NCI-H2196 (cell line): ENCODE measurements around the gene PFN1.

Experiments used
- DNase-seq: peaks from one replicate; lab custom pipeline; 2025; ENCODE audit not compliant: unreplicated experiment; lab: John Stamatoyannopoulos, UW

The PFN1 gene

DNA sequence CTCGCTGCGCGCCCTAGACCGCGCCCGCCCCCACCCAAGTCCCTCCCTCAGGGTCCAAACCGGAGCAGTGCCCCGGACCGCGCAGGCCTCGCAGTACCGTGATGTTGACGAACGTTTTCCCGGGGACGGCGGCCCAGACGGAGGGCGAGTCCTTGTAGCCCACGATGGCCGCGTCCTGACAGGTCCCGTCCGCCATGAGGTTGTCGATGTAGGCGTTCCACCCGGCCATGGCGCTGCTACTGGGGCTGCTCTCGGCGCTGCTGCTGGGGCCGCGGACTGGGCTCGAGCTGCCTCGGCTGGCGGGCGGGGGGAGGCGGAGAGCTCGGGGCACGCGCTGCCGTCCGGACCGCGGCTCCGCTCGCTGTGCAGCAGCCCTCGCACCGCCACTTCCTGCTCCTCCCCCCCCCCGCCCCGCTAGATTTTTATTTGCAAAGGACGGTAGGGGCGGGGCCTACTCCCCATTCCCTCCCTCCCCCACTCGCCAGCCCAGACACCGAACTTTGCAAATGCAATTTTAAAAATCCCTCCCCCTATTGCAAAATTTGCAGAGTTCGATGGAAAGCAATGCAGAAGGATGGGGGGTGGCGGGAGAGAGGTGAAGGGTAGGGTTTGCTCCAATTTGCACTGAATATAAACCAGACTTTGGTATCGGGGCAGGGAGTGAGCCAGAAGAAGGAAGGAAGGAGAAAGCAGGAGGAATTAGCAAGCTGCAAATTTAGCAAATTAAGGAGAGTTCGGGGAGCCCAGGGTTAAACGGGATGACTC lies at the start of gene PFN1:
TSS of gene PFN1 (minus strand) at position 365 of the 765 bp plus-strand sequence. CDS start at position 229, 136 bp downstream.
- DNase-seq, result peak; percentile 56

DNA sequence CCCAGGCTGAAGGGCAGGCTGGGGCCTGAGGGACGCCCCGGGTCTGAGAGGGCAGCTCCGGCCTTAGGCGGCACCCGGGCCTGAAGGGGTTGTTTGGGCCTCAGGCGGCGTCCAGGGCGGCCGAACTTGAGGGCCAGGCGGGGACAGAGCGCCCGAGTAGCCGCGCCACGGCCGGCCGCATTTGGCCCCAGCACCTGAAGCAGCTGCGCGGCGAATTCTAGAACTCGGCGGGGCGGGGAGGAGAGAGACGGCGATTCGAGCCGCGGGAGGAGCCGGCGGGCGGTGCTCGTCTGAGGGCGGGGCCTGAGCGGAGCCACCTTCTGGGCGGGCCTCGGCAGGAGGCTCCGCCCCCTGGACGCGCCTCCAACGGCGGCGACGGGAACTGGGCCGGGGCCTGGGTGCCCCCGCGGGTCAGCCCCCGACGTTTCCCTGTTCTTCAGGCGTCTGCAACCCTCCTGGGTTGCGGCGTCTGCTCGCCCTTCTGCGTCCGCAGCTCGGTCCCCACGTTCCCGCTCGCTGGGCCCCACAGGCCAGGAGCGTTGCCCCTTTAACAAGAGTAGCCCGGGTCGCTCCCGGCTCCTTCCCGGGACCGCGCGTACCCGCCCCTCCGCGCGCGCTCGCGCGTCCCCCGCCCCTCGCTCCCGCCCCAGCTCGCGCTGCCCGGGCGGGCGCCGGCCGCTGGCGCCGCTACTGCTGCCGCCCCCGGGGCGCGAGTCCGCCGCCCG lies 49.1 kb upstream of the PFN1 start, which contains the start of the genes INCA1 and KIF1C:
TSS of gene INCA1 (minus strand) at position 221 of the 725 bp plus-strand sequence. CDS start 3,085 bp downstream, outside the sequence.
TSS of gene KIF1C (plus strand) at position 649 of the 725 bp plus-strand sequence. CDS start 2,297 bp downstream, outside the sequence.
- DNase-seq, result peak; percentile 84

DNA sequence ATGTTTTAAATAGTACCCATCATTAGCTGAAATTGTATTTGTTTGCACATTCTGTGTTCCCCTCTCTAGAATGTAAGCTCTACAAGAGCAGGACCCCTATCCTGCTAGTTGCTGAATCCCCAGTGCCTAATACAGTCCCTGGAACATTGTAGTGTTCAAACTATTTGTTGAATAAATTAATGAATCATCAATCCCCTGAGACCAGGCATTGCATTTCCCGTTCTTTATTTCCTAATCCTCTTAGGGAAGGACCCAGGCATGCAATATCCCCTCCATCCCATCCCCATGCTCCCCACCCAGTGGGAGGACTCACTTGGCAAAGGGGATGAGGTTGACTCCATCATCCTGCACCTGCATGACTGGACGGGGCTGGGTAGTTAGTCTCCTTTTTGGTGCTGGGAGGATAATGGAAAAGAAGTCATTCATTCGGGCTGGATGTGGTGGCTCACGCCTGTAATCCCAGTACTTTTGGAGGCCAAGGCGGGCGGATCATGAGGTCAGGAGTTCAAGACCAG lies 45.8 kb upstream of the PFN1 start:
- no peak for DNase-seq

DNA sequence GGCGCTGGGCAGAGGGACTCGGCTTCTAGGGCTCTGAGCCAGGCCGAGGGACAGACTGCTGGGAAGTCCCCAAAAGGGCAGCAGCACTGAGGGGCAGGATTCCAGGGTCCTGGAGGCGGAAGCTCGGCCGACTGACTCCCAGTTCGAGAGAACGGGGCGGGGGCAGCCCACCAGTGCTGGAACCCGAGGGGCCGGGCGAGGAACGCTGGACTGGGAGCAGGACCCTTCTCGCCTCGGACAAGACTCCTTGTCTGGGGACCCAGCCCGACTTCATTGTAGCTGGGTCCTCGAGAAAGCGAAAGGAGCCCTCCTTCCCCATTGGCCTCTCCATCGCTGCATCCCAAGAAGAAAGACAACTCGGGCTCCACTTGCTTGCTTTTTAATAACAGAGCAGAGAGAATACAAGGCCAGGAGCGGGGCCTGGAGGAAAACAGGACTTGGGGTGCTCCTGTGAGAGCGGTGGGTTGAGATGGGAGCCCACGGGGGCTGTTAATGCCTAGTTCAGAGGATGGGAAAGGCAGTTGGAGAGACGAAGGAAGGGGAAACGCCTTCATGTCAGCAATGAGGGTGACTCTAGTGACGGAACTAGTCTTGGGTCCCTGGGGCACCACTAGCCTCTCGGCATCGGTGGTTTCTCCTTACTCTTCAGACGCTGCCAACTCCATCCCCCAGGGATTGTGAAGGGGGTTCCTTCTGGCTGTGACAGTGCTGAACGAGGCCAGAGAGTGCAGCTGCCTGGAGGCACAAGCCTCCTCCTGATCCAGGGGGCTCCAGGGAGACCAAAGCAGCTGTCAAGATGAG lies 39.6 kb upstream of the PFN1 start:
- no peak for DNase-seq

DNA sequence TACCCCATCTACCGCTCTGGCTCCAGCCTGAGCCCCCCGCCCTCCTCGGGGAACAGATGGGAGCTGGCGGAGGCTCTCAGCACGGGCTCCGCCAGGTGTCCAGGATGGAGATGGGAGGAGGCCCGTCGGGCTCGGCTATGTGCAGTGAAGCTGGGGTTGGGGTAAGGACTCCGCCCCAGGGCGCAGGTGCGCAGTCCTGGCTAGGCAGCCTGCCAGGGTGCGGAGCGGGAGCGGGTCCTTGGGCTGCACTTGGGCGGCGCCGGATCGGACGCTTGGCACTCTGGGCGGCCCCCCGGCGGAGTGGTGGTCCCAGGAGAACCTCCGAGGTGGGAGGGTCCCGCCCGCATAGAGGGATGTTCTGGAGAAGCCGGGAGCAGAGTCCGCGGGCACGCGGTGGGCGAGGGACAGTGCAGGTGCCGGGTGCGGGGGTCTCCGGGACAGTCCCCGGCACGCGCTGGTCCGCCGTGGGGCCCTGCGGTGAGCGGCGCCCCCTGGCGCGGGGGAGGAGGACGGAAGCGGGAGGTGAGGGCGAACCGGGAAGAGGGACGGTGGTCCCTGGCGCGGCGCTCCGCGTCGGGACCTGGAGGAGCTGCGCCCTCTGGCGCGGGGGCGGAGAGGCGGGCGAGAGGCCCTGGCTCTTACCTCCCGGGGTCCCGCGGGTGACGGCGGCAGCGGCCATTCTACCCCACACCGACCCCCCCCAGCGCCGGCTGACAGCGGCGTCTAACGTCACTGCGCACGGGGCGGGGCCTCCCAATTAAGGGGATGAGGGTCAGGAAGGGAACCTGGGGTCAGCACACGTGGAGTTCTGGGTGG lies 38.8 kb upstream of the PFN1 start, which contains the start of gene CAMTA2:
TSS of gene CAMTA2 (minus strand) at position 725 of the 816 bp plus-strand sequence. CDS start 1,453 bp downstream, outside the sequence.
- DNase-seq, result peak; percentile 46

DNA sequence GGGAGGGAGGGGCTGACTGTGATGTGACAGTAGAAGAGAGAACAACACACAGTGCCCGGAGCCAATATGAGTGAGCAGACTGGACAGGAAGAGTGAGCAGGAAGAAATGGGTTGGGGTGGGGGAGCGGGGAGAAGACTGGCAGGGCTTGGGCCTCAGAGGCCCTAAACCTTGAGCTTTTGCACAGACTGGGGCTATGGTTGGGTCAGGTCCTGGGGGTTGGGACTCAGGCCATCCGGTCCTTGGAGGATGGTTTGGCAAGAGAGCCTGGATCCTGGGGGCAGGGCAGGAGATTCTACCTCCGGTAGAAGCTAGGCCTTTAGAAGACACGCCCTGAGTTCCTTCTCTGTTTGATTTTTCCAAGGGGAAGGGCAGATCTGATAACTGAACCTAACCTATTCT lies 38.1 kb upstream of the PFN1 start:
- DNase-seq, result no peak

DNA sequence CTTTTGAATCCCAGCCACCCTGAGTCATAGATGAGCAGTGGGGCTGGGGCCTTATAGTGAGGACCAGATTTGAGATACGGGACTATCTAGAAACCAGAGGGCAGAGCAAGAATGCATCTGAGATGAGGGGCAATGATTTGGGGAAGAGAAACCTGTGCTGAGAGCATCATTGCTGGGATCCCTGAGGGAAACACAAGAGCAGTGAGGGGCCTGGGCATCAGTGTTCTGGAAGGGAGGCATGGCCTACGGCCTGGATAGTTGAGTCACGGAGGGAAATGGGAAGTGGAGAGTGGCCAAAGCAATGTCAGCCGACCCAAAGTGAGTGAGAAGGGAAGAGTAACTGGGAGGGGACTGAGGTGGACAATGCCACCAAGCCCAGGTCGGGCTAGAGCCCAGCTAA lies 34.0 kb upstream of the PFN1 start:
- no peak for DNase-seq

DNA sequence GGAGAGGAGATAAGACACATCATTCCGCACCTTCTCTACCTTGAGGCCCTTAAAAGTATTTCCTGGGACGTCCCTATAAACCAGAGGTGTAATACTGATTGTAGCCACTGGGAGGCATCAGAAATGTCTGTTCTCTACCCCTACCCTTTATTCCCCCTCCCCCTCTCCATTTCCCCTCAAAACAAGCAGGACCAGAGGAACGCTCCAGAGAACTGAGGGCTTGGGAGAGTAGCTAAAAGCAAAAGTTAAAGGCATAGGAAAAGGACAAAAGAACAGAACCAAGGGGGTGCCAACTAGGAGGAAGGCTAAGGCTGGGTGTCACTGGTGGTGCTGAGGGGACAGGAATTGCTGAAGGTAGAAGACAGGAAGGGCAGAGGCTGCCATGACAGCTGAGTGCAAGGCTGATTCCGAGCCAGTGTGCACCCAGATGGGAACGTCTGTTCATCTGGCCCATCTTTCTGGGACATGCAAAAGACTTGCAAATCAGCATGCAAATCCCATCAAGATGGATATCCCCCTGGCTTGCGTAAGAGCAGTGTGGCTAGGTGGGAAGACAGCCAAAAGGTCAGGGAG lies 32.4 kb upstream of the PFN1 start:
- peak; percentile 10 for DNase-seq

DNA sequence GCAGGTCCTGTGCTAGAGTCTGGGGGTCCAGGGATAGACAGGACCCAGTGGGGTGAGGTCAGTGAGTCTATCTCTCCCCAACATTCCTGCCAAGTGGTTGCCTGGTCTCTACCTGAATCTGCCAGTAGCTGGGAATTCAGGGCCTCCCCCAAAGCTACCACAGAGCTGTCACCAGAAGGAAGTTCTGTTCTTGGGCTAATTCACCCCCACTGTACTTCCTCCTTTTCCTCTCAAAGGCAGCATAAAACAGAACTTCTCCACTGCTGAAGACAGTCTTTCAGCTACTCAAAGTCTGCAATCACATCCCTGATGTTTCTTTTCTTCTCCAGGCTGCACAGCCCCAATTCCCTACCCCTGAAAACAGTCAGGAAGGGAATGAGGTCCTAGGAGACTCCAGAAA lies 30.4 kb upstream of the PFN1 start:
- DNase-seq, result no peak

DNA sequence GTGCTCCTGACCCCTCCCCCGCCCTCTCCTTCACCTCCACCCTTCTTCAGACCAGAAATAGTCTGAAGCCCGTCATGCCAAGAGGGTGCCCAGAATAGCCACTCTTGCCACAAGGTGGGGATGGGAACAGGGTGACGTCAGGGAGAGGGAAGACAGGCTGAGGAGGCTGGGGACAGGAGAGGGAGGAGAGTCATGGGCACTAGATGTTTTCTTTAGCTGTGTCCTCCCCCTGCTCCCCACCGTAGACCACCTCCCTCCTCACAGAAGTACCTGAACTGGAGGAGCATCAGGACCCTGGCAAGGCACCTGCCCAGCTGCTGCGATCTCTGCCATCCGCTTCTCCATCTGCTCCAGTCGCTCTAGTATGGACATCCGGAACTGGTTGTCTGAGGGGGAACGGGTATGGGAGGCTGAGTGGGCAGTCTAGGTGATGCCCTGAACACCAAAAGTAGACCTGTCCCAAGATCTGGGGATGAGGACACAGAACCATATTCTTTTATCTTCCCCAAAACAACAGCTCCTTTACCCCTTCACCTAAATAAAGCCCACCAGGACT lies 25.9 kb upstream of the PFN1 start:
- no peak for DNase-seq

DNA sequence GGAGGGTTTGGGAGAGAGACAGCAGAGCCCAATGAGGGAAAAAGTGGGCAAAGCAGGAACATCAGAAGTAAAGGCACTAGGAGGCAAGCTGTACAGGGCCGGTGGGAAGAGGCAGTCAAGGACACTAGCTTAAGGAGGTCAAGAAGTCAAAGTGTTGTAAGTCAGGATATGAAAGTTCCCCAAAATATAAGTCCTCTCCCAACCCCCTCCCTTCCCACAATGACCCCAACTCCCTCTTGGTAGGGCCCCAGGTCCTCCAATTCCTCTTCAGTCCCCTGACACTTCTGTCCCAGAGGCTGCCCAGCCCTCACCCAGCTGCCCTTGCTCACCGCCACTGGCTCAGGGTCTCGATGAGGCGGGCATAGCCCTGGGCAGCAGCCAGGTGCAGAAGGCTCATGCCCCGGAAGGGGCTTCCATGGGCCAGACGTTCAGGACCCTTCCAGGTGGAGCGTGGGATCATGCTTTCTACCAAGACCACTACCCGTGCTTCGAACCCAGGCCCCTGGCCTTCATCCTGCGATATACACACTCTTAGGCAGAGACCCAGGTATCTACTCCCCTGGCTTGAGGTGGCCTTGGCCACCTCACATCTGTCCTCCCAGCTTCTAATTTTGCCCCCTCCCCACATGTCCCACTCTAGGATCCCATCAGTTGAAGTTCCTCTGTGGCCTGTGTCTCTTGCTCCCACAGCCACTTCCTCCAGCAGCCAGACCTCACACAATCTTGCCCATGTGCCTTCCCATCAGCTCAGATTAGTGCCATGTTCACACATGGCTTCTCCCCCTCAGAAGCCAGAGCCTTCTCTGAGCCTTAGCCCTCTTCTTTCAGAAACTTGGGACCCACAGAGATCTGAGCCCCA lies 25.2 kb upstream of the PFN1 start:
- DNase-seq, result no peak

DNA sequence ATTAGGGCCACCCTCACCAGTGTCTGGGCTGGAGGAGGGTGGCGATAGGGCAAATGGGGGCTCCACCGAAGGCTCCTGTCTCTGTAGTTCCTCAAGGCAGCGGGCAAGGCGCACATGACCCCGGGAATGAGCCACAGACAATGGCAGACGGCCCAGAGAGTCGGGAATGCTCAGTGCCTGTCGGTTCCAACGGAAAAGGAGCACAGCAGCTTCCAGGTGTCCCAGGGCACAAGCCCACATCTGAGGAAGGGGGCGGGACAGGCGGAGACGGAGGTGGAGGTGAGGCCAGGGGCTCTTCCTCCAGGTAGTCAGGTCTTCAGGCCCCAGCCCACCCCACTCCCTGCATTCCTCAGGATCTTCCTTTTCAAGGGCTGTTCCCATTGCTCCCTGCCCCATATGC lies 24.4 kb upstream of the PFN1 start:
- no peak for DNase-seq

DNA sequence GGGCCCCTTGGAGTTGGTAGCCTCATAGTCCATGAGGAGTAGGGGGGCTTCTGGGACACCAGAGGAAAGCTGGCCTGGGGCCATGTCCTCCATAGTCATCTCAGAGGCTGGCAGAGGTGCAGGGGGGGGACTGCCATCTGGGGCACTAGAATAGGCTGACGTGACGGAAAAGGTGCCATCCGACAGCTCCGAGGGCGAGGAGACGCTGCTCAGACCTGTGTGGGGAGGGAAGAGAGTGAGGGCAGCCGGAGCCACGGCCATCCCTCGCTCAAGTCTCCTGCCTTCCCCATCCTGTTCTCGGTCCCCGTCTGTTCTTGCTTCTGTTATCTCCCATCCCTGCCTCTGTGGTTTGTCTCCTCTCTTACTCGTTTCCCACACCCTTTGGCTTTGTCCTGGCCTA lies 24.0 kb upstream of the PFN1 start:
- no peak for DNase-seq

DNA sequence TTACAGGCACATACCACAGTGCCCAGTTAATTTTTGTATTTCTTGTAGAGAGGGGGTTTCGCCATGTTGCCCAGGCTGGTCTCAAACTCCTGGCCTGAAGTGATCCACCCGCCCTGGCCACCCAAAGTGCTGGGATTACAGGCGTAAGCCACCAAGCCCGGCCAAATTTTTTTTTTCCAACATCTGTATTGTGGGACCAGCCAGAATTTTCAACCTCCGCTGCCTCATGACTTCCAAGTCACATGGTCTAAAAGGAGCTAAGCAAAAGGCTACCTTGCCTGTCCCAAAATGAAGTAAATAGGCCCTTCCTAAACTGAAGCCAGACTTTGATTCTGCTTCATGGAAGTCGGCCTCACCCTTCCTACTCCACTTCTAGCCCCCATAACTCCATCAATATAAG lies 23.5 kb upstream of the PFN1 start:
- no peak for DNase-seq

DNA sequence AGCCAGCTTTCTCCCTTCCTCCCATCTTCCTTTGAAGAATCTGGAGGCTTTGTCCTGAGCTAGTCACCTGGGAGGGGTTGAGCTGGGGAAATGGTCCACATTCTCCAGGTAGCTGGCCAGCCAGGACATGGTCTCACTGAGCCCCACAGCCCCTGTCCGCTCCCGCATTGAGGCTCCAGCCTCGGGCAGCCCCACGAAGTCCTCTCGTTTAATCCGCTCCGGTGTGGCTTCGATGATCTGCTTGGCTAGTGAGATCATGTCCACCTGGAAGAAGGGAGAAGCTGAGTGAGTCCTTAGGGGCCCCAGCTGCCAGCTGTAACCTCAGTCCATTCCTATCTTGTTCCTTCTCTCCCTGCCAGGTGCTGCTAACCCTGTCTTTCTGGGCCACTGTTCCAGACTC lies 21.9 kb upstream of the PFN1 start:
- no peak for DNase-seq

DNA sequence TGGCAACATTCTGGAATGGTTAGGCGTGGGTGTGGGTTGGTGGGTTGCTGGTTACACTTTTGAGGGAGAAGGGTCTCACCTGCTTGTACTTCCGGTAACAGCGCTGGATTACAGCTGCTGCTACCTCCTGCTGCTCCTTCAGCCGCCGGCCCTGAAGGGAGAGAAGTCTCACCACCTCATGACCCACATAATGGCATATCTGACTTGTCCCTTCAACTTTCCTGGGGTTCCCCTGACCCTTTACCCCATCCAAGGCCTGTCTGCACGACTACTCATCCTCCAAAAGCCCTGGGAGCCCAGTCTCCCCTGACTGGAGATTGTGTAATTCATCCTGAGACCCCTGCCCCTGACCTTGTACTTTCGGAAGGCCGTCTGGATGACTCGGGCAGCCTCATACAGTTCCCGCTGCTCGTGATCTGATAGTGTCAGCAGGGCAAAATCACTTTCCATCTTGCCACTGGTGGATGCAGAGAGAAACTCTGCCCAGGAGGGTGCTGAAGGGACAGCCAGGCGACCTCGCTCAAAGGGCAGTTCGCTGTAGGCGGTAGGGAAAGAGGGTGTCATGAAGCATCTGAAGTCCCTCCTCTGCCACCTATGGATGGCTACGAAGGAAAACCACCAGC lies 21.3 kb upstream of the PFN1 start:
- no peak for DNase-seq

DNA sequence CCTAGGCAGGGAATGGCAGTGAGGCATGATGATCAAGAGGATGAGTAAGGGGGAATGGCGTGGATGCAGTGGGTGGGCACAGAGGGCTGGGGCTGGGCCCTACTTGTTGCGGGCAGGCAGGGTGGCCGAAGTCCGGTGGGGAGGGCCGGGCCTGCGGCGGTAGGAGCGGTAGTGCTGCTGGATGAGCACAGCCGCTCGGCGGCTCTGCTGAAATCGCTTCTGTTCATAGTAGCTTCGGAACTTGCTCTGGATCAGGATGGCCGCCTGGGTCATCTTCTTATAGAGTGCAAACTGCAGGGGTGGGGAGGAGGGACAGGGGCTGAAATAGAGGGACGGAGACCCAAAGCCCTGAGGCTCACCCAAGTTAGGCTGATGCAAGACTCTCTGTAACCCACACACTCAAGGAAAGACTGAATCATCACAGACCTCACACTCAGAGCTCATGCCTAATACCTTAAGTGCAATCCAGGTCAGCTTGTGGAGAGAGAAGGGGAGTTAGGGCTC lies 20.8 kb upstream of the PFN1 start:
- no peak for DNase-seq

DNA sequence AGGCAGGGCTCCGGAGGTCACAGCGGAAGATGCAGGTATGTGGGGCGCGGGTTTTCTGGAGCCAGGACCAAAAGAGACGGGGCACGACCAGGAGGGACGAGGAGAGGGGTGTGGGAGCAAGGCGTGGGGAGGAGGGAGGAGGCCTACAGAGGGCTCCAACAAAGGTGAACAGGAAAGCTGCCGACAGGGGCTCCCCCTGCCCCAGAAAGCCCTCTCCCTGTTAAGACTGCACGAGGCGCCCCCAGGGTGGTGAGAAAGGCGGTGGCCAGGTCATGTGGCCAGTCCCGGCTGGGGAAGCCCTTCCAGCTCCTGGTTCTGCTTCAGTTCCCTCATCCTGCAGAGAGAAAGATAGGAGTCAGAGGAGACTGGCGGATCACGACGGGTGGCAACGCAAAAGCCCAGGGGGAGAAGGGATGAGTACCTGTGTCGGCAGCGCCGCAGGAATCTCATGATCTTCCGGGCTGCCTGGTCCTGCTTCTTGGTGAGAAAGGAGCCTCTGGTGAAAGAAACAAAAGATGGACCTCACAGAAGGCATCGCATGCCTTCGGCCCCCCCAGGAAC lies 20.2 kb upstream of the PFN1 start:
- DNase-seq, result no peak
